ENCODE data around the gene IL24. TPM values are rescaled to one million over a fixed set of nuclear protein-coding genes. Genes with fewer than 3 reads are reported as not detected.

The IL24 gene
- total RNA-seq, 4 donors from 2014 or later: not detected

GRCh38 chr1:206895325-206895724, 1.9 kb upstream of the IL24 start:
- H3K27ac ChIP-seq: no peak overlapping the region
- peaks cover 0 to 7% (median 0%) of the 10 kb centered on the region in 4 donors for H3K4me1 ChIP-seq
- 70% methylated on average over 3 of the region's 3 CpGs; no CpG with 5 or more reads in 1 of the 2 donors for WGBS, 2 donors (ENCODE audit: low coverage in 1 of 2)
- no peak for DNase-seq
- H3K4me3 ChIP-seq: no peak overlapping the region
- peaks cover 8% of the 10 kb centered on the region for H3K27me3 ChIP-seq
- TF ChIP-seq POLR2AphosphoS5 (IDR thresholded peaks at IDR 0.05) (no peak), EP300 (IDR thresholded peaks at IDR 0.05; ENCODE audit: low read depth) (no peak), POLR2A (IDR thresholded peaks at IDR 0.05) (no peak), CTCF (IDR thresholded peaks at IDR 0.05) (no peak)
- intact Hi-C loops (cut with DNase I; ENCODE audit: low total_unique reads) (no loop called here), in situ Hi-C loops (cut with MboI; ENCODE audit: low pct_ligation_motif_present in 1 of 4, low pct_unique_long_range_greater_than_20kb in 1 of 4, low sequenced_read_pairs in 3 of 4) (no loop called here)
- no peaks in the 10 kb centered on the region for H3K36me3 ChIP-seq
- H3K9me3 ChIP-seq: no peaks in the 10 kb centered on the region

- Histone ChIP-seq H3K27ac (no peak overlapping the region), H3K4me3 (no peak overlapping the region), H3K36me3 (no peaks in the 10 kb centered on the region), H3K27me3 (peaks cover 8% of the 10 kb centered on the region), H3K4me1 (peaks cover 0 to 7% (median 0%) of the 10 kb centered on the region in 4 donors), H3K9me3 (no peaks in the 10 kb centered on the region)
- WGBS, 2 donors (ENCODE audit: low coverage in 1 of 2): 8 to 15% methylated on average over 2 to 3 of the region's 3 CpGs
- in situ Hi-C loops (cut with MboI; ENCODE audit: low pct_ligation_motif_present in 1 of 4, low pct_unique_long_range_greater_than_20kb in 1 of 4, low sequenced_read_pairs in 3 of 4): no loop called here
- intact Hi-C loops (cut with DNase I; ENCODE audit: low total_unique reads): no loop called here
- no peak for DNase-seq
- no peak for TF ChIP-seq EP300 (IDR thresholded peaks at IDR 0.05; ENCODE audit: low read depth)
- TF ChIP-seq CTCF (IDR thresholded peaks at IDR 0.05): no peak
- no peak for TF ChIP-seq POLR2A (IDR thresholded peaks at IDR 0.05)
- no peak for TF ChIP-seq POLR2AphosphoS5 (IDR thresholded peaks at IDR 0.05)
These were observed 1.4 kb upstream of the IL24 start for GRCh38 chr1:206895837-206896242.

- Histone ChIP-seq H3K27ac (no peak overlapping the region), H3K4me1 (peaks cover 0 to 7% (median 0%) of the 10 kb centered on the region in 4 donors), H3K27me3 (peaks cover 8% of the 10 kb centered on the region), H3K36me3 (no peaks in the 10 kb centered on the region), H3K9me3 (no peaks in the 10 kb centered on the region), H3K4me3 (no peak overlapping the region)
- no peak for TF ChIP-seq CTCF (IDR thresholded peaks at IDR 0.05)
- TF ChIP-seq POLR2A (IDR thresholded peaks at IDR 0.05): no peak
- no peak for TF ChIP-seq POLR2AphosphoS5 (IDR thresholded peaks at IDR 0.05)
- no peak for TF ChIP-seq EP300 (IDR thresholded peaks at IDR 0.05; ENCODE audit: low read depth)
- intact Hi-C loops (cut with DNase I; ENCODE audit: low total_unique reads) (no loop called here), in situ Hi-C loops (cut with MboI; ENCODE audit: low pct_ligation_motif_present in 1 of 4, low pct_unique_long_range_greater_than_20kb in 1 of 4, low sequenced_read_pairs in 3 of 4) (no loop called here)
- 77 to 78% methylated on average over 2 to 3 of the region's 3 CpGs for WGBS, 2 donors (ENCODE audit: low coverage in 1 of 2)
- DNase-seq: no peak
These were observed 982 bp upstream of the IL24 start for GRCh38 chr1:206896261-206896660.

- no peak overlapping the region for H3K27ac ChIP-seq
- no peaks in the 10 kb centered on the region for H3K36me3 ChIP-seq
- peaks cover 0 to 7% (median 0%) of the 10 kb centered on the region in 4 donors for H3K4me1 ChIP-seq
- no peaks in the 10 kb centered on the region for H3K9me3 ChIP-seq
- in situ Hi-C loops (cut with MboI; ENCODE audit: low pct_ligation_motif_present in 1 of 4, low pct_unique_long_range_greater_than_20kb in 1 of 4, low sequenced_read_pairs in 3 of 4) (no loop called here), intact Hi-C loops (cut with DNase I; ENCODE audit: low total_unique reads) (no loop called here)
- TF ChIP-seq EP300 (IDR thresholded peaks at IDR 0.05; ENCODE audit: low read depth) (no peak), POLR2AphosphoS5 (IDR thresholded peaks at IDR 0.05) (no peak), CTCF (IDR thresholded peaks at IDR 0.05) (no peak), POLR2A (IDR thresholded peaks at IDR 0.05) (no peak)
- H3K4me3 ChIP-seq: no peak overlapping the region
- H3K27me3 ChIP-seq: peaks cover 5% of the 10 kb centered on the region
- DNase-seq: no peak
- 79 to 86% methylated on average over 4 to 11 of the region's 11 CpGs for WGBS, 2 donors (ENCODE audit: low coverage in 1 of 2)
These were observed 1.1 kb downstream of the IL24 start for GRCh38 chr1:206898089-206898914.
